Rectal smooth muscle tissue (tissue), 1 donor: ENCODE data around the gene JAM2.
A peak's percentile ranks its signal among the peaks of the same experiment; 100 is the strongest.
"Not testable (repeated sequence)": the region's sequence is repeated elsewhere in the genome, so short reads cannot be mapped to it uniquely, and the experiment has no call there.

Experiments
- H3K27ac ChIP-seq: one replicate; pipeline ENCODE4 v1.7.0; 2013; ENCODE audit warnings: low read depth, low read length, inconsistent platforms
- H3K27me3 ChIP-seq: one replicate; pipeline ENCODE4 v1.7.0; 2013; ENCODE audit warnings: low read length; ENCODE audit not compliant: control insufficient read depth, insufficient read depth
- H3K36me3 ChIP-seq: one replicate; pipeline ENCODE4 v1.7.0; 2013; ENCODE audit warnings: low read length; ENCODE audit not compliant: control insufficient read depth, insufficient read depth
- H3K4me1 ChIP-seq: one replicate; pipeline ENCODE4 v1.7.0; 2013; ENCODE audit warnings: low read length; ENCODE audit not compliant: control insufficient read depth, insufficient read depth
- H3K4me3 ChIP-seq: one replicate; pipeline ENCODE4 v1.7.0; 2013; ENCODE audit warnings: low read length
- H3K9ac ChIP-seq: one replicate; pipeline ENCODE4 v1.7.0; 2013; ENCODE audit warnings: low read length

The JAM2 gene, protein sequence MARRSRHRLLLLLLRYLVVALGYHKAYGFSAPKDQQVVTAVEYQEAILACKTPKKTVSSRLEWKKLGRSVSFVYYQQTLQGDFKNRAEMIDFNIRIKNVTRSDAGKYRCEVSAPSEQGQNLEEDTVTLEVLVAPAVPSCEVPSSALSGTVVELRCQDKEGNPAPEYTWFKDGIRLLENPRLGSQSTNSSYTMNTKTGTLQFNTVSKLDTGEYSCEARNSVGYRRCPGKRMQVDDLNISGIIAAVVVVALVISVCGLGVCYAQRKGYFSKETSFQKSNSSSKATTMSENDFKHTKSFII

DNA sequence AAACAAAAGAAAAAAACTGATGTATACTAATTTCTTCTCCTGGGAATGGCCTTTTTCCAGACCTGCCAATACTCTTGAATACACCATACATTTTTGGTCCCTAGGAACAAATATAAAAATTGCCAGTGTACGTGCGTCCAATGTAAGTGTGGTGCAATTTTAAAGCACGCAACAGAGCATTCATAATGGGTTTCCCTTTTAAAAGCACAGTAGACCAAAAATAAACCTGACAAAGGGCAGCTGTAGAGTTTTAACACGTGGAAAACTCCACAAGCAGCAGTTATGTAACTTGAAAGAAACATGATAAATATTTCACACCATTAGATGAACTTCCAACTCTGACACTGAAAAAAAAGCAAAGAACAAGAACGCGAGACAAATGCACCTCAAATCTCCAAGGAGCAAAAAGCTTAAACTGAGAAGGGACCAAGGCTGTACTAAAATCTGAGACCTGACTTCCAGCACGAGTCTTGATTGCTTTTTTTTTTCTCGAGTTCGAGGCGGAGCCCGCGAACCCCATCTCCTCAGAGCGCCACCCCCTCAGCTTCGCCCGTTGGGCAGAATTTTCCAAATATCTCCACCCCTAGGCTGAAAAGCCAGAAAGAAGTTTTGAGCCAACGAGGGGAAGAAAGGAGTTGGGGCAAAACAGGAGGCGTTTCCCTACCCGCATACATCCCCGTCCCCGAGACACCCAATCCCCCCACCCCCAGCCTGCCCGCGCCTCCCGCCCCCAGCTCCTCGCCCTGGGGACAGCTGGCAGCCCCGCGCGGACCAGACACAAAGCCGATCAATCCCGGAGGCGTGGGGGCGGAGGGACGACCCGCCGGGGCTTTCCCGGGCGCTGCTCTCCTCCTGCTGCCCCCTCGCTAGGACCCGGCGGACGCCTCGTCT, at the start of gene JAM2:
Gene JAM2, plus strand, starts transcription at position 599 of the 891 bp plus-strand sequence. CDS start 564 bp downstream, outside the sequence.
- Histone ChIP-seq H3K27ac (peak within 1 kb of the TSS; percentile 73), H3K4me1 (peaks cover 5% of the 10 kb centered on the region), H3K4me3 (peak within 1 kb of the TSS; percentile 75), H3K9ac (peak within 1 kb of the TSS; percentile 46), H3K27me3 (no peaks in the 10 kb centered on the region), H3K36me3 (no peaks in the 10 kb centered on the region)

DNA sequence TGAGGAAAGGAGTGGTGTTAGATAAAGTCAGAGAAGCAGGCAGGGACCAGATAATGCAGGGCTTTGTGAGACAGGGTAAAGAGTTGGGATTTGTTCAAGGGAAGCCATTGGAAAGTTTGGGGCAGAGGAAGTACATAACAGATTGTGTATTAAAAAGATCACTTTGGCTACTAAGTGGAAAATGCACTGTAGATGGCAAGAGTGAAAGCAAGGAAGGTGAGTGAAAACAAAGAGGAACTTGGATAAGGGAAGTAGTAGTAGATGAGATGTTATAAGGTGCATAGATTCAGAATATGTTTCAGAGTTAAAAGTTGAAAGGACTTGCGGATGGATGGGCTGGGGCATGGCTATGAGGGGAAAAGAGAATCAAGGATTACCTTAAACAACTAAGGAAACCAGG, 49.2 kb upstream of the JAM2 start:
- Histone ChIP-seq H3K4me1 (no peaks in the 10 kb centered on the region), H3K36me3 (peaks cover 20% of the 10 kb centered on the region), H3K27me3 (no peaks in the 10 kb centered on the region), H3K9ac (no peak overlapping the region), H3K4me3 (no peak overlapping the region), H3K27ac (no peak overlapping the region)

DNA sequence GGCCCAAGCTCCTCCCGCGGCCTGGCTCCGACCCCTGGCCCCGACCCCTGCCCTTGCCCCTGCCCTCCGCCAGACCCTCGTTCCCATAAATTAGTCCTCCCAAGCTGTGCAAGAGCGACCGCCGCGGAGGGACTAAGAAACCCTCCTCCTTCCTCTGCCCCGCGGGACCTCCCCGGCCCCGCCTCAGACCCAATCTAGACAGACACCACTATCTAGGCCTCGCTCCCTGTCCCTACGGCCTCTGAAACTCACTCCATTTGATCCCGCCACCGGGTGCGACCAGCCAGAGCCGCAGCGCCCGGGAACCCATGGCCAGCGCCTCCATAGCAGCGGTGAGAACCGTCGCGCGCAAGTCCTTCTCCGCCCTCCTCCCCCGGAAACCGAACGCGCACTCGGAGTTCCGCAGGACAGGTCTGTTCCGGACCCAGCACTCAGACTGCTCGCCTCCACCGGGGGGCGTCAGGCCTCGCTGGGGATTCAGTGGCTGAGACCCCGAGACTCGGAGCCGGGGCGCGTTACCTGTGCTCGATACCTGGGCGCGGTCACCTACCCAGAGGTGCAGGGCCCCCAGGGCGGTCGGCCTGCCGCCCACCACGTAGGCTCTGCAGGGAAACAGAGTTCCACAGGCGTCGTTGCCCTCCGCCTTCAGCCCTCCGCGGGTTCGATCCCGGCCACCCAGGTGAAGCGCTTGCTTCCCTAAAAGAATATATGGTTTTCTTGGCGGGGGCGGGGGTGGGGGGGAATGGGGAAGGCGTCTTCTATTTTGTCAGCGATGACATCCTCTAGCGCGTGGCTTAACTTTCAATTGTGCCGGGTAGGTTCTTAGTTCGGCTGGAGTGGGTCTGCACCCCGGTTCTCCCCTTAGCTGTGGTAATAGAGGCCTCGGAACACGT, 31.7 kb upstream of the JAM2 start, which contains the start of gene MRPL39:
Gene MRPL39, minus strand, starts transcription at position 331 of the 893 bp plus-strand sequence. Its CDS starts 6 bp downstream, at position 325.
- Histone ChIP-seq H3K27ac (peak within 1 kb of the TSS; percentile 79), H3K36me3 (peaks cover 5% of the 10 kb centered on the region), H3K4me3 (peak within 1 kb of the TSS; percentile 87), H3K4me1 (peaks cover 4% of the 10 kb centered on the region), H3K27me3 (no peaks in the 10 kb centered on the region), H3K9ac (peak within 1 kb of the TSS; percentile 87)

DNA sequence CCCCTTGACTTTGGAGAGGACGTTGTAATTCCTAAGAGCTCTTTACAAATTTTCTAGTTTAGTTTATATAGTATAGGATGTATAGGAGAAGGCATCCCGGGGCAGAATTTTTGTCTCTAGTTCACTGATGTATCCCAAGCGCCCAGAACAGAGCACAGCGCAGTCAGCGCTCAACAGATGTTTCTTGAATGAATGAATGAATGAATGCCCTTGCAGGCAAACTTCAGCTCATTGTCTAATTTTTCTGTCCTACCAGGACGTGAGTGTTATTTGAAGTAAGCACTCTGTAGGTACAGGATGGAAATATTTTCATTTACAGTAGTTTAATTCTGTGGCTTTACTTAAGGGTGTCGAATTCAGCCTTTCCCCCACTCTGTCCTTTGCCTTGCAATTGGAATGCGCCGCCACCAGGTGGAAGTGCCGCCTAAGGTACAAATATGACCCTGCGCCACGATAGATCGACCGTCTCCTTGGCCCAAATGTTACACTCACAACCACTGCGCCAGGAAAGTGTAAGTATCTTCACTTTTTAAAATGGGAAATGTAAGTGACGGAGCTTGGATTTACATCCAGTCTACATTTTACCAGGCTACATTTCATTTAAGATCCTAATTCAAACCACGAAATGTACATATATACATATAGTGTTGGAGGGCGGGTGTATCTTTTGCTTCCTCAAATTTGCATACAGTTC, 30.9 kb upstream of the JAM2 start:
- Histone ChIP-seq H3K27me3 (no peaks in the 10 kb centered on the region), H3K4me1 (peaks cover 4% of the 10 kb centered on the region), H3K27ac (no peak overlapping the region), H3K9ac (no peak overlapping the region), H3K36me3 (peaks cover 5% of the 10 kb centered on the region), H3K4me3 (peak overlapping the region; percentile 87)

DNA sequence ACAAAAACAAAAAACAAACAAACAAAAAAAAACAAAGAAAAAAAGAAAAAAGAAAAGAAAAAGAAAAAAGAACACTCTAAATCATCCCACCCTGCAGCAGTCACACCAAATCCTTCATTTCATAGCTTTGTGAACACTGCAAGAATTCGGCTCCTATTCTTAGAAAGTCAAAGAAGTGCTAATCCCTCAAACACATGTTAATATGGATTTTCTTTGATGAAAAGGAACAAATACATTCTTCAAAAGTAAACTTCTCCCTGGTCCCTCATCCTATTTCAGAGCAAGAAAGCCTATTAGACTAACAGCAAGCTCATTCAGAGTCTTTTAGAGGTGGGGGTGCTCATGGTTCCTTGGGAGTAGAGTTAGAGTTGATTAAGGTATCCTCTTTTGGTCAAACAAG, 24.6 kb upstream of the JAM2 start:
- Histone ChIP-seq H3K9ac (no peak overlapping the region), H3K36me3 (no peaks in the 10 kb centered on the region), H3K4me1 (no peaks in the 10 kb centered on the region), H3K27me3 (no peaks in the 10 kb centered on the region), H3K4me3 (no peak overlapping the region), H3K27ac (no peak overlapping the region)

DNA sequence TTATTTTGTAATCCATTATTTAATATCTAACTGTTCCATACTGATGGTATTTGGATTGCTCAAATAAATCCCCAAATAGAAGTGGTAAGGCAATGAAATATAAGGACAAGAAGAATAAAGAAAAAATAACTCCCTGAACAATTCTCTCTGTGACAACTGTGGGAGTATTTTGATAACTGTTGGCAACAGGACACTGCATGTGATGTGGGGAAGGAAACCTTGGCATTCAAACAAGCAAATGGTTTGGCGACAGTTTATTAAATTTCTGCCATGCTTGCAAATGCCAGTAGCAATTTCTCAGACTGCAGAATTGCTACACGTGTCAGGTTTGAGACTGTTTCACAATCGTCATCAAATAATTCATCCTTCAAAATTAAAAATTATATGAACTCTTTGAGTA, 23.2 kb upstream of the JAM2 start:
- Histone ChIP-seq H3K4me3 (no peak overlapping the region), H3K4me1 (no peaks in the 10 kb centered on the region), H3K9ac (no peak overlapping the region), H3K27ac (no peak overlapping the region), H3K27me3 (no peaks in the 10 kb centered on the region), H3K36me3 (no peaks in the 10 kb centered on the region)

DNA sequence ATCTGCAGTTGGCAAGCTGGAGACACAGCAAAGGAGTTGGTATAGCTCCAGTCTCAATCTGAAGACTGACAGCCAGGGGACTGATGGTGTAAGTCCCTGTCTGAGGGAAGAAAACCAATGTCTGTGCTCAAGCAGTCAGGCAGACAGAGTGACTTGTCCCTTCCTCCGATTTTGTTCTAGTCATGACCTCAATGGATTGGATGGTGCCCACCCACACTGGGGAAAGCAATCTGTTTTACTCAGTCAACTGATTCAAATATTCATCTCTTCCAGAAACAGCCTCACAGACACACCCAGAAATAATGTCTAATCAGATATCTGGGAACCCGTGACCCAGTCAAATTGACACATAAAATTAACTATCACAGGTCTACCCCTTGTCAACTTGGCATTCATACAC, 19.9 kb upstream of the JAM2 start:
- no peaks in the 10 kb centered on the region for H3K27me3 ChIP-seq
- H3K4me3 ChIP-seq, result no peak overlapping the region
- H3K36me3 ChIP-seq, result no peaks in the 10 kb centered on the region
- H3K4me1 ChIP-seq, result no peaks in the 10 kb centered on the region
- no peak overlapping the region for H3K27ac ChIP-seq
- H3K9ac ChIP-seq, result no peak overlapping the region

DNA sequence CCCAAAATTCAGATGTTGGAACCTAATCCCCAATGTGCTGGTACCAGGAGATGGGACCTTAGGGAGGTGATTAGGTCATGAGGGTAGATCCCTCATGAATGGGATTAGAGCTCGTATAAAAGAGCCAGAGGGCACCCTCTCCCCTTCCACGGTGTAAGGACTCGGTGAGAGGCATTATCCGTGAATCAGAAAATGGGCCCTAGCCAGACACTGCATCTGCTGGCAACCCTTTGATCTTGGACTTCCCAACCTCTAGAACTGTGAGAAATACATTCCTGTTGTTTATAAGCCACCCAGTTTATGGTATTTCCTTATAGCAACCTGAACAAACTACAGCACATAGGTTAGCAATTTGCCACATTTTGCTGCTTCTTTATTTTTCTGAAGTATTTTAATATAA, 14.5 kb upstream of the JAM2 start:
- Histone ChIP-seq H3K9ac (no peak overlapping the region), H3K4me1 (no peaks in the 10 kb centered on the region), H3K27ac (no peak overlapping the region), H3K4me3 (no peak overlapping the region), H3K36me3 (no peaks in the 10 kb centered on the region), H3K27me3 (no peaks in the 10 kb centered on the region)

DNA sequence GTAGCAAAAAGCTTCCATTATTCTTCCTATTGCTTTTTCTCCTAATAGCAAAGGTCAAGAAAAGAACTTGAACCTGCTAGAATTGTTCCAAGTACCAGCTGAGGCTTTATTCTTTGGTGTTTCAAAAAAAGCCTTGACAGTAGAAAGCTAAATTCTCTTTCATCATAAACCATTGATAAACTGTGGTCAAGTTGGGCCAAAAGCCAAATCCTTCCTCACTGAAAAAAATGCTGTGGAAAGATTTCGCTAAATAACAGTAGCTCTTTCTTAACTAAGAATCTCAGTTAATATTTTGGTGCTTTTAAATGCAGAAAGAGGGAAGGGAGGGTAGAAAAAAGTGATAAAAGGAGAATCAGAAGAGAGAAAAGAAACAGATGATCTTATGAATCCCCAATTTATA, 14.0 kb upstream of the JAM2 start:
- H3K27ac ChIP-seq, result no peak overlapping the region
- no peak overlapping the region for H3K4me3 ChIP-seq
- no peaks in the 10 kb centered on the region for H3K4me1 ChIP-seq
- no peak overlapping the region for H3K9ac ChIP-seq
- no peaks in the 10 kb centered on the region for H3K36me3 ChIP-seq
- no peaks in the 10 kb centered on the region for H3K27me3 ChIP-seq

DNA sequence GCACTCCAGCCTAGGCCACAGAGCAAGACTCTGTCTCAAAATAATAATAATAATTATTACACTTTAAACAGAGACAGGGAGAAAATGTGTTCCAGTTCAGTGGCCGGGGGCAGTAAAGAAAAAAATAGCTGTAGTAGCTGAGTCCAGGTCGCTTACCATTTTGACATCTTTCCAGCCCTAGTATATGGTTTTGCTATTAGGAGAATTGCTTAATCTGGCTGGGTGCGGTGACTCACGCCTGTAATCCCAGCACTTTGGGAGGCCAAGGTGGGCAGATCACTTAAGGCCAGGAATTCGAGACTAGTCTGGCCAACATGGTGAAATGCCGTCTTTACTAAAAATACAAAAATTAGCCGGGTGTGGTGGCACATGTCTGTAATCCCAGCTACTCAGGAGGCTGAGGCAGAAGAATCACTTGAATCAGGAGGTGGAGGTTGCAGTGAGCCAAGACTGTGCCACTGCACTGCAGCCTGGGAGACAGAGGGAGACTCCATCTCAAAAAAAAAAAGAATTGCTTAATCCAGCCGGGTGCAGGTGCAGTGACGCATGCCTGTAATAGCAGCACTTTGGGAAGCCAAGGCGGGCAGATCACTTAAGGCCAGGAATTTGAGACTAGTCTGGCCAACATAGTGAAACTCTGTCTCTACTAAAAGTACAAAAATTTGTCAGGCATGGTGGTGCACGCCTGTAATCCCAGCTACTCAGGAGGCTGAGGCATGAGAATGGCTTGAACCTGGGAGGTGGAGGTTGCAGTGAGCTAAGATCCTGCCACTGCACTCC, 13.1 kb upstream of the JAM2 start:
- H3K27me3 ChIP-seq, H3K4me3 ChIP-seq, H3K4me1 ChIP-seq, H3K36me3 ChIP-seq, H3K9ac ChIP-seq, H3K27ac ChIP-seq: not testable (repeated sequence)

DNA sequence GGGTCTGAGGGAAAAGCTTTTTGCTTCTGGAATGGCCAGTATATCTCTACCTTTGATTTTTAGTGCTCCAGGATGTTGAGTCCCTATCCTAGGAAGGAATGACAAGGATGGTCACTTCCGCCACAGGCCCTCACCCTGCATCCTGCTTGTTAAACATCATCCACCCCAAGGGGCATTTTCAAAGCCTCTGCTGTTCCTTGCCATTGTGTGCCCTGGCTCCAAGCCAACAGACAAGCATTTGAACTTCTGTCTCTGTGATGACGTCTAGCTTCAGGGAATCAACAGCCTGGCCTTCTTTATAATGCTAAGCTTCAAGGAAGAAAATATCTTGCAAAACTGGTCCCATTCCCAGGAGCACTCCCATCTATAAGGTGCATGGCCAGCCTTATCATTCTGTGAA, 12.3 kb upstream of the JAM2 start:
- Histone ChIP-seq H3K9ac (no peak overlapping the region), H3K27me3 (no peaks in the 10 kb centered on the region), H3K36me3 (no peaks in the 10 kb centered on the region), H3K27ac (no peak overlapping the region), H3K4me1 (no peaks in the 10 kb centered on the region), H3K4me3 (no peak overlapping the region)
